Heart right ventricle (tissue), 16 donors: ENCODE data around the gene ADK. TPM values are rescaled to one million over a fixed set of nuclear protein-coding genes. Genes with fewer than 3 reads are reported as not detected.

Experiments used
- ATAC-seq, 8 donors: fragments of 200-7000 bp; cut with Tn5 transposase; one replicate each; pipeline ENCODE4 v1.9.1; 2020; ENCODE audit warnings: mild to moderate bottlenecking in 8 of 8, moderate library complexity in 8 of 8, moderate number of reproducible peaks in 1 of 8
- DNase-seq, 2 donors: peaks; one replicate each; pipeline ENCODE4 v3.0.0-alpha.2; 2020
- H3K27ac ChIP-seq, 10 donors: fragments of 200-600 bp; sonication (generic) in 2 of 10; one replicate each; pipeline versions ENCODE4 v1.5.0 to v1.8.0; 2020 to 2022; ENCODE audit warnings: mild to moderate bottlenecking in 3 of 10
- H3K27me3 ChIP-seq, 7 donors: fragments of 200-600 bp; one replicate each; pipeline ENCODE4 v1.8.0; 2021 to 2022; ENCODE audit warnings: mild to moderate bottlenecking in 2 of 7
- H3K36me3 ChIP-seq, 9 donors: fragments of 200-600 bp; sonication (generic) in 1 of 9; one replicate each; pipeline versions ENCODE4 v1.5.0 to v1.8.0; 2020 to 2022; ENCODE audit warnings: mild to moderate bottlenecking in 2 of 9
- H3K4me1 ChIP-seq, 9 donors: fragments of 200-600 bp; sonication (generic) in 1 of 9; one replicate each; pipeline versions ENCODE4 v1.5.0 to v1.8.0; 2020 to 2022; ENCODE audit warnings: mild to moderate bottlenecking in 4 of 9
- H3K4me3 ChIP-seq, 10 donors: fragments of 200-600 bp; sonication (generic) in 2 of 10; one replicate each; pipeline versions ENCODE4 v1.5.0 to v1.8.0; 2020 to 2022; ENCODE audit warnings: mild to moderate bottlenecking in 7 of 10, moderate library complexity in 2 of 10
- H3K9me3 ChIP-seq, 11 donors: fragments of 200-600 bp in 10 of 11; sonication (generic) in 2 of 11; one replicate each; pipeline versions ENCODE4 v1.5.0 to v1.8.0; 2013 to 2022; ENCODE audit warnings: mild to moderate bottlenecking in 2 of 11, control low read depth in 1 of 11, moderate library complexity in 1 of 11
- CTCF ChIP-seq, 9 donors: fragments of 200-600 bp; sonication (generic) in 2 of 9; IDR thresholded peaks; one replicate each; pipeline versions ENCODE4 v1.5.0 to v1.8.0; 2021 to 2022; ENCODE audit warnings: antibody characterized with exemption in 9 of 9, mild to moderate bottlenecking in 5 of 9, moderate library complexity in 1 of 9
- WGBS, 2 donors: extraction: QIAGEN DNeasy Blood & Tissue Kit; methylation state at CpG; one replicate each; pipeline ENCODE4 v1.1.7; 2013; ENCODE audit warnings: inconsistent platforms in 1 of 2; 5-methylcytosine and 5-hydroxymethylcytosine counted together
- intact Hi-C, 10 donors: fragments of 100-400 bp; cut with DNase I; formaldehyde crosslinking; loops; one replicate each; pipeline versions ENCODE4 v1.11.1 to v1.14.2; 2022
- polyA plus RNA-seq, 2 donors: library from polyadenylated mRNA; stranded (reverse); fragments of 200-250 nt; gene quantifications; one replicate each; pipeline ENCODE4 v1.2.3, GENCODE V29; 2013
- total RNA-seq, 10 donors: library from RNA; stranded (reverse); fragmentation: NEBNext Ultra II Directional in 3 of 10; extraction: Animal tissue kit (Norgen Biotek cat#: 25700) in 3 of 10; gene quantifications; one replicate each; pipeline versions ENCODE4 v1.2.1 to v1.2.4, GENCODE V29; 2021 to 2023
- donor health status: Arrhythmogenic right ventricular cardiomyopathy.
- donor health status: ischemic (EF 13 %, LVEDD 7.1; RV severe dilation, severe dysfunction).
- donor health status: healthy with polysubstance abuse.
- donor health status: DM: no; HTN: yes; CAD: no.
- donor health status: DM: no; HTN: no; CAD: no.
- donor health status: ischemic (EF 25% LVEDD 6.9; RV normal size, moderate dysfunction).
- donor health status: ischemic (EF 25% LVEDD 5.7; RV mildly dilated, moderate dysfunction).
- donor health status: healthy.
- donor health status: DM: yes; HTN: yes; CAD: no.
- donor health status: Ischemic cardiomyopathy.
- donor health status: ischemic (EF 35%, LVEDD 5.7; RV mildly dilated, moderate dysfunction).
- donor health status: nonischemic (EF 11% LVEDD 7.7; RV severe dilation, severe dysfunction).
- donor health status: DM: yes; HTN: yes; CAD: no.
- donor health status: PGD.
- donor health status: ischemic (EF 29% LVEDD 5.4; RV normal size, mild dysfunction).
- donor health status: nonischemic (EF 23%, LVEDD 6.1; RV moderate dilation, normal function).

ADK gene
- total and polyA plus RNA-seq, 12 donors: 13.0 to 50.0 (median 39.1) TPM

- intact Hi-C loops: no loop called here
Measured at GRCh38 chr10:74628136-74628535, 477.1 kb downstream of the ADK start.

DNA sequence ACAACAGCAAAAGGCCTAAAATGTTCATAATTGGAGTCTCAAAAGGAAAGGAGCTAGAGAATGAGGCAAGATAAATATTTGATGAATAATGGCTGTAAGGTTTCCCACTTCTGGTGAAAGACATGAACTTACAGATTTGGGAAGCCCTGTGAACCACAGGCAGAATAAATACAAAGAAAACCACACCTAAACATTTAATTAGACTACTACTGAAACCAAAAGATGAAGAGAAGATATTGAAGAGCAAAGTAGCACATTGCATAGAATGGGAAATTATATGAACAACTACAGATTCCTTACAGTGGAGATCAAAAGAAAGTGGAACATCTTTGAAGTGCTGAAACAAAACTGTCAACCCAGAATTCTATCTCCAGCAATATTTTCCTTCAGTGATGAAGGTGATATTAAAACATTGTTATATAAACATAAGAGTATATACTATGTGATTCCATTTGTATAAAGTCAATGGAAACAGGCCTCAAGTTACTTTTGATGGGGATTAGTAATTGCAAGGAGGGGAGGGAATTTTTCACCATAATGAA is 484.0 kb downstream of the ADK start:
- no peak overlapping the region for H3K4me3 ChIP-seq
- no peak for ATAC-seq
- no peak for TF ChIP-seq CTCF (IDR thresholded peaks at IDR 0.05)
- peaks cover 0 to 24% (median 9%) of the 10 kb centered on the region in 11 donors for H3K9me3 ChIP-seq
- intact Hi-C loops: no loop called here
- no peaks in the 10 kb centered on the region for H3K27me3 ChIP-seq
- DNase-seq: no peak
- H3K36me3 ChIP-seq: no peaks in the 10 kb centered on the region
- peaks cover 0 to 3% (median 0%) of the 10 kb centered on the region in 9 donors for H3K4me1 ChIP-seq
- H3K27ac ChIP-seq: no peak overlapping the region

More at GRCh38 chr10:74628136-74628535, 477.1 kb downstream of the ADK start:
- no peaks in the 10 kb centered on the region for H3K27me3 ChIP-seq
- WGBS, 2 donors: 79 to 87% methylated on average over 2 of the region's 2 CpGs
- TF ChIP-seq CTCF (IDR thresholded peaks at IDR 0.05): no peak
- DNase-seq (no peak), ATAC-seq (no peak)
- no peaks in the 10 kb centered on the region for H3K4me1 ChIP-seq
- peaks cover 0 to 2% (median 0%) of the 10 kb centered on the region in 9 donors for H3K36me3 ChIP-seq
- H3K27ac ChIP-seq: no peak overlapping the region
- H3K9me3 ChIP-seq: no peaks in the 10 kb centered on the region
- no peak overlapping the region for H3K4me3 ChIP-seq

DNA sequence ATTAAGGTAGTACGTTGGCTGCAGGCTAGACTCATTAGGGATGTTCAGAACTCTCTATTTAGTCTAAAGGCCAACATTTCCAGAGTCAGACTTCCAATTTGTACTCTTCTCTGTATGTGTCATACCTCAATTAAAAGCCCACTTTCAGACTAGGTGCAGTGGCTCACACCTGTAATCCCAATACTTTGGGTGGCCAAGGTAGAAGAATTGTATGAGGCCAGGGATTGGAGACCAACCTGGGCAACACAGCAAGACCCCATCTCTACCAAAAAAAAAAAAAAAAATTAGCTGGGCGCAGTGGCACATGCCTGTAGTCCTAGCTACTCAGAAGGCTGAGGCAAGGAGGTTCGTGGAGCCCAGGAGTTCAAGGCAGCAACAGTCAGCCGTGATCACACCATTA is 484.6 kb downstream of the ADK start:
- no peak for TF ChIP-seq CTCF (IDR thresholded peaks at IDR 0.05)
- H3K36me3 ChIP-seq: no peaks in the 10 kb centered on the region
- H3K4me3 ChIP-seq: no peak overlapping the region
- H3K27me3 ChIP-seq: no peaks in the 10 kb centered on the region
- peaks cover 0 to 24% (median 9%) of the 10 kb centered on the region in 11 donors for H3K9me3 ChIP-seq
- intact Hi-C loops: no loop called here
- no peak overlapping the region for H3K27ac ChIP-seq
- ATAC-seq (no peak), DNase-seq (no peak)
- 98 to 99% methylated on average over 4 of the region's 4 CpGs for WGBS, 2 donors
- H3K4me1 ChIP-seq: peaks cover 0 to 9% (median 4%) of the 10 kb centered on the region in 9 donors

DNA sequence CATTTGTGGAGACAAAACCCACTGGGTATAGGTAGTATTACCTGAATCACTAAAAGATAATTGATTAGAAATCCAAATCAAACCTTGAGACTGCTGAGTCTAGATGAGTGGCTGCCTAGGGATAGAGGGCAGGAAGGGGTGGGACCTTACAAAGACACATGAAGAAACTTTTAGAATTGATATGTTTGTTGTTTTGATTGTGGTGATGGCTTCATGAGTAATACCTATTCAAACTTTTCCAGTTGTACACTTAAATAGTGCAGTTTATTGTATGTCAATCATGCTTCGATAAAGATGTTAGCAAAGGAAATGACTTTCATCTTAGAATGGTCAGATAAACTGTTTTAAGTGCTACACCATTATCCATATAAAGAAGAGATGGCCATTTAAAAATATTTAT is 486.7 kb downstream of the ADK start:
- ATAC-seq (no peak), DNase-seq (no peak)
- 90 to 91% methylated on average over 1 of the region's 1 CpG for WGBS, 2 donors
- Histone ChIP-seq H3K27ac (no peak overlapping the region), H3K9me3 (peaks cover 0 to 24% (median 9%) of the 10 kb centered on the region in 11 donors), H3K27me3 (no peaks in the 10 kb centered on the region), H3K36me3 (no peaks in the 10 kb centered on the region), H3K4me1 (peaks cover 0 to 18% (median 5%) of the 10 kb centered on the region in 9 donors), H3K4me3 (no peak overlapping the region)
- intact Hi-C loops: no loop called here
- TF ChIP-seq CTCF (IDR thresholded peaks at IDR 0.05): no peak
